ENCODE measurements around the gene ZEB2.

The ZEB2 gene

GRCh38 chr2:144381716-144382115 lies 138.2 kb downstream of the ZEB2 start:
- TF ChIP-seq, protein P1, sequence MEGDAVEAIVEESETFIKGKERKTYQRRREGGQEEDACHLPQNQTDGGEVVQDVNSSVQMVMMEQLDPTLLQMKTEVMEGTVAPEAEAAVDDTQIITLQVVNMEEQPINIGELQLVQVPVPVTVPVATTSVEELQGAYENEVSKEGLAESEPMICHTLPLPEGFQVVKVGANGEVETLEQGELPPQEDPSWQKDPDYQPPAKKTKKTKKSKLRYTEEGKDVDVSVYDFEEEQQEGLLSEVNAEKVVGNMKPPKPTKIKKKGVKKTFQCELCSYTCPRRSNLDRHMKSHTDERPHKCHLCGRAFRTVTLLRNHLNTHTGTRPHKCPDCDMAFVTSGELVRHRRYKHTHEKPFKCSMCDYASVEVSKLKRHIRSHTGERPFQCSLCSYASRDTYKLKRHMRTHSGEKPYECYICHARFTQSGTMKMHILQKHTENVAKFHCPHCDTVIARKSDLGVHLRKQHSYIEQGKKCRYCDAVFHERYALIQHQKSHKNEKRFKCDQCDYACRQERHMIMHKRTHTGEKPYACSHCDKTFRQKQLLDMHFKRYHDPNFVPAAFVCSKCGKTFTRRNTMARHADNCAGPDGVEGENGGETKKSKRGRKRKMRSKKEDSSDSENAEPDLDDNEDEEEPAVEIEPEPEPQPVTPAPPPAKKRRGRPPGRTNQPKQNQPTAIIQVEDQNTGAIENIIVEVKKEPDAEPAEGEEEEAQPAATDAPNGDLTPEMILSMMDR (IDR thresholded peaks at IDR 0.05), result no peak

GRCh38 chr2:144379851-144380311 lies 140.0 kb downstream of the ZEB2 start:
- TF ChIP-seq, protein P1 (IDR thresholded peaks at IDR 0.05), result no peak

DNA sequence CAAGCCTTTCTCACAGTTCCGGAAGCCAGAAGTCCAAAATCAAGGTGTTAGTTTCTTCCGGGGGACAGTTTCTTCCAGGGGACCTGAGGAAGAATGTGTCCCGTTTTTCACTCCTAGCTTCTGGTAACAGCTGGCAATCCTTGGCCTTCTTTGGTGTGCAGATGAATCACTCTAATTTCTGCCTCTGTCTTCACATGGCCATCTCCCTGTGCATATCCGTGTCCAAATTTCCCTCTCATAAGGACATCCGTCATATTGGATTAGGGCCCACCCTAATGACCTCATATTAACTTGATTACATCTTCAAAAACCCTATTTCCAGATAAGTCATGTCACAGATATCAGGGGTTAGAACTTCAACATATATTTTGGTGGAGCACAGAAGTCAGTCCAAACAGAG lies 141.4 kb downstream of the ZEB2 start:
- TF ChIP-seq, protein P1 (IDR thresholded peaks at IDR 0.05), result no peak

GRCh38 chr2:144377914-144378313 lies 142.0 kb downstream of the ZEB2 start:
- TF ChIP-seq, protein P1 (IDR thresholded peaks at IDR 0.05), result no peak

- TF ChIP-seq, protein P1 (IDR thresholded peaks at IDR 0.05), result no peak
These were observed 143.0 kb downstream of the ZEB2 start for GRCh38 chr2:144376926-144377325.

GRCh38 chr2:144376460-144376859 lies 143.5 kb downstream of the ZEB2 start:
- TF ChIP-seq, protein P1 (IDR thresholded peaks at IDR 0.05), result no peak

GRCh38 chr2:144374163-144374661 lies 145.7 kb downstream of the ZEB2 start:
- TF ChIP-seq, protein P1 (IDR thresholded peaks at IDR 0.05), result no peak

Measured in LNCAP (cell line).